ENCODE measurements around the gene ZNF451. TPM values are rescaled to one million over a fixed set of nuclear protein-coding genes. Genes with fewer than 3 reads are reported as not detected.
"Not testable (repeated sequence)": the region's sequence is repeated elsewhere in the genome, so short reads cannot be mapped to it uniquely, and the experiment has no call there.

Gene ZNF451, protein sequence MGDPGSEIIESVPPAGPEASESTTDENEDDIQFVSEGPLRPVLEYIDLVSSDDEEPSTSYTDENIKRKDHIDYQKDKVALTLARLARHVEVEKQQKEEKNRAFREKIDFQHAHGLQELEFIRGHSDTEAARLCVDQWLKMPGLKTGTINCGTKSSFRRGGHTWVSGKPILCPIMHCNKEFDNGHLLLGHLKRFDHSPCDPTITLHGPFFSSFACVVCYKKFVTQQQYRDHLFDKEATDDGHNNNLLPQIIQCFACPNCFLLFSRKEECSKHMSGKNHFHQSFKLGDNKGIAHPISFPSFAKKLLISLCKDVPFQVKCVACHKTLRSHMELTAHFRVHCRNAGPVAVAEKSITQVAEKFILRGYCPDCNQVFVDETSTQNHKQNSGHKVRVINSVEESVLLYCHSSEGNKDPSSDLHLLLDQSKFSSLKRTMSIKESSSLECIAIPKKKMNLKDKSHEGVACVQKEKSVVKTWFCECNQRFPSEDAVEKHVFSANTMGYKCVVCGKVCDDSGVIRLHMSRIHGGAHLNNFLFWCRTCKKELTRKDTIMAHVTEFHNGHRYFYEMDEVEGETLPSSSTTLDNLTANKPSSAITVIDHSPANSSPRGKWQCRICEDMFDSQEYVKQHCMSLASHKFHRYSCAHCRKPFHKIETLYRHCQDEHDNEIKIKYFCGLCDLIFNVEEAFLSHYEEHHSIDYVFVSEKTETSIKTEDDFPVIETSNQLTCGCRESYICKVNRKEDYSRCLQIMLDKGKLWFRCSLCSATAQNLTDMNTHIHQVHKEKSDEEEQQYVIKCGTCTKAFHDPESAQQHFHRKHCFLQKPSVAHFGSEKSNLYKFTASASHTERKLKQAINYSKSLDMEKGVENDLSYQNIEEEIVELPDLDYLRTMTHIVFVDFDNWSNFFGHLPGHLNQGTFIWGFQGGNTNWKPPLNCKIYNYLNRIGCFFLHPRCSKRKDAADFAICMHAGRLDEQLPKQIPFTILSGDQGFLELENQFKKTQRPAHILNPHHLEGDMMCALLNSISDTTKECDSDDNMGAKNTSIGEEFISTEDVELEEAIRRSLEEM
- total RNA-seq (100 to 1,000 TPM in 1 of 2 donors, 10 to 100 TPM in 1; 41.3 to 133 TPM), polyA plus RNA-seq (10 to 100 TPM in 1 of 2 donors, 1 to 10 TPM in 1; 9.1 to 12.9 TPM)
- long read RNA-seq, donor 1, full-length matches to known transcripts: 2 of 16 reads
- long read RNA-seq, donor 1, partial matches to known transcripts: 14 of 16 reads
- long read RNA-seq, donor 1, other reads (novel, unspliced or antisense): 0 of 16 reads
- long read RNA-seq, donor 2, full-length matches to known transcripts: 2 of 2 reads
- long read RNA-seq, donor 2, partial matches to known transcripts: 0 of 2 reads
- long read RNA-seq, donor 2, other reads (novel, unspliced or antisense): 0 of 2 reads
- long read RNA-seq, donor 3, full-length matches to known transcripts: 5 of 5 reads
- long read RNA-seq, donor 3, partial matches to known transcripts: 0 of 5 reads
- long read RNA-seq, donor 3, other reads (novel, unspliced or antisense): 0 of 5 reads
- long read RNA-seq, donor 4, full-length matches to known transcripts: 2 of 2 reads
- long read RNA-seq, donor 4, partial matches to known transcripts: 0 of 2 reads
- long read RNA-seq, donor 4, other reads (novel, unspliced or antisense): 0 of 2 reads
- long read RNA-seq, donor 5, full-length matches to known transcripts: 2 of 7 reads
- long read RNA-seq, donor 5, partial matches to known transcripts: 5 of 7 reads
- long read RNA-seq, donor 5, other reads (novel, unspliced or antisense): 0 of 7 reads

DNA sequence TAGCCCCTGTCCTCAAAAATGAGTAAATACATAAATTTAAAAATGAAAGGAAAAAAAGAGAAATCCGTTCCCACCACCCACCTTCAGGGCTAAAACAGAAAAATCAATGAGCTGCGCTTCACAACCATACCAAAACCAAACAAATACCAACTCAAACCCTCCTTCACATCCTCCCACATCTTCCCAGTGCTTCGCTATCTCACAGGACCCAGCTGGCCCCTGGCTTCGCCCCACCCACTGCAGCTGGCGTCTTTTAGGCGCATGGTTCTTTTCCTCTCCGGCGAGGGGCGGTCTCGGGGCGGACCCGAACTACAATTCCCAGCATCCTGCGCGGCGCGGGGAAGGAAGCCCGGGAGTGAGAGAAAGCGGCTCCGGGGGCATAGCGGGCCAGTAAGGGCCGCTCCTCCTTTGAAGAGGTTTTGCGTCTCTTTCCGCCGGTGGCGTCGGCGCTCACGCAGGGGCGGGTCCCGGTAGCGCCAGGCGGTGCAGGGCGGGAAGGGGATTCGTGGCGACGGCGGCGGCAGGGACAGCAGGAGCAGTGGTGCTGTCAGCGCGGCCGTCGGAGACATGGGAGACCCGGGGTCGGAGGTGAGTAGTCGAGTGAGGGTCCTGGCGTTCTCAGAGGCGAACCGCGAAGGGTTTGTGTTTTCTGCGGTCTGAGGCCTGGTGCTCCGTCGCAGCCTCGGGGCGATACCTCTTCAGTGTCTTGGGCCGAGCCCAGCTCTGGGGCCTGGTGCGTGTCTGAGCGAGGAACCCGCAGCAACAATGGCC, at the start of gene ZNF451:
TSS of gene ZNF451 (plus strand) at position 502 of the 771 bp plus-strand sequence. CDS start at position 568, 66 bp downstream.
- no peaks in the 10 kb centered on the region for H3K9me3 ChIP-seq (ENCODE audit: control insufficient read depth in 4 of 4, insufficient read depth in 3 of 4, low read length in 3 of 4)
- peak within 1 kb of the TSS; percentile 55 for H3K4me3 ChIP-seq
- no peak for TF ChIP-seq CTCF (IDR thresholded peaks at IDR 0.05; ENCODE audit: control extremely low read depth, extremely low read depth)
- H3K36me3 ChIP-seq (ENCODE audit: control insufficient read depth in 4 of 4, insufficient read depth in 4 of 4, low read length in 4 of 4): peaks cover 0 to 7% (median 1%) of the 10 kb centered on the region in 4 donors
- ATAC-seq (ENCODE audit: insufficient read depth, low FRiP score) (peak; percentile 99), DNase-seq (peak; percentile 98)
- H3K9ac ChIP-seq (ENCODE audit: insufficient read depth in 1 of 2, low read length in 2 of 2): peak within 1 kb of the TSS in 1 of 2 donors; percentile 61
- no peaks in the 10 kb centered on the region for H3K27me3 ChIP-seq (ENCODE audit: control insufficient read depth in 3 of 3, insufficient read depth in 3 of 3, low read length in 2 of 3)
- H3K27ac ChIP-seq (ENCODE audit: low read depth in 1 of 2, low read length in 1 of 2): peak within 1 kb of the TSS; percentile 84 to 90
- peaks cover 0 to 28% (median 7%) of the 10 kb centered on the region in 5 donors for H3K4me1 ChIP-seq (ENCODE audit: control insufficient read depth in 5 of 5, insufficient read depth in 5 of 5, low read length in 5 of 5)
- WGBS, 2 donors: 0 to 1% methylated on average over 46 to 50 of the region's 58 CpGs

DNA sequence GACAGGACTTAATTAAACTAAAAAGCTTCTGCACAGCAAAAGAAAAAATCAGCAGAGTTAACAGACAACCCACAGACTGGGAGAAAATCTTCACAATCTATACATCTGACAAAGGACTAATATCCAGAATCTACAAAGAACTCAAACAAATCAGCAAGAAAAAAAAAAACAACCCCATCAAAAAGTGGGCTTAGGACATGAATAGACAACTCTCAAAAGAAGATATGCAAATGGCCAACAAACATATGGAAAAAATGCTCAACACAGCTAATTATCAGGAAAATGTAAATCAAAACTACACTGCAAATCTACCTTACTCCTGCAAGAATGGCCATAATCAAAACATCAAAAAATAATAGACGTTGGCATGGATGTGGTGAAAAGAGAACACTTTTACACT, 45.9 kb upstream of the ZNF451 start:
- H3K9me3 ChIP-seq (ENCODE audit: control insufficient read depth in 4 of 4, insufficient read depth in 3 of 4, low read length in 3 of 4); DNase-seq; H3K9ac ChIP-seq (ENCODE audit: insufficient read depth in 1 of 2, low read length in 2 of 2); H3K27ac ChIP-seq (ENCODE audit: low read depth in 1 of 2, low read length in 1 of 2); H3K27me3 ChIP-seq (ENCODE audit: control insufficient read depth in 3 of 3, insufficient read depth in 3 of 3, low read length in 2 of 3); H3K36me3 ChIP-seq (ENCODE audit: control insufficient read depth in 4 of 4, insufficient read depth in 4 of 4, low read length in 4 of 4); H3K4me3 ChIP-seq; H3K4me1 ChIP-seq (ENCODE audit: control insufficient read depth in 5 of 5, insufficient read depth in 5 of 5, low read length in 5 of 5); ATAC-seq (ENCODE audit: insufficient read depth, low FRiP score): not testable (repeated sequence)
- WGBS, 2 donors: 87 to 93% methylated on average over 1 of the region's 1 CpG

DNA sequence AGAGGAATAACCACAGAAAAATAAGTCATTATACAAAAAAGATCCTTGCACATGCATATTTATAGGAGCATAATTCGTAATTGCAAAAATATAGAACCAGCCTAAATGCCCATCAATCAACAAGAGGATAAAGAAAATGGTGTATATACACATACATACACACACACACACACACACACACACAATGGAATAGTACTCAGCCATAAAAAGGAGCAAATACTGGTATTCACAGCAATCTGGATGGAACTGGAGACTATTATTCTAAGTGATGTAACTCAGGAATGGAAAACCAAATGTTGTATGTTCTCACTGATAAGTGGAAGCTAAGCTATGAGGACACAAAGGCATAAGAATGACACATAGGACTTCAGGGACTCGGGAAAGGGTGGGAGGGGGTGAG, 45.4 kb upstream of the ZNF451 start:
- no peak for TF ChIP-seq CTCF (IDR thresholded peaks at IDR 0.05; ENCODE audit: control extremely low read depth, extremely low read depth)
- peaks cover 0 to 4% (median 0%) of the 10 kb centered on the region in 4 donors for H3K36me3 ChIP-seq (ENCODE audit: control insufficient read depth in 4 of 4, insufficient read depth in 4 of 4, low read length in 4 of 4)
- no peak overlapping the region for H3K27ac ChIP-seq (ENCODE audit: low read depth in 1 of 2, low read length in 1 of 2)
- no peaks in the 10 kb centered on the region for H3K27me3 ChIP-seq (ENCODE audit: control insufficient read depth in 3 of 3, insufficient read depth in 3 of 3, low read length in 2 of 3)
- no peaks in the 10 kb centered on the region for H3K9me3 ChIP-seq (ENCODE audit: control insufficient read depth in 4 of 4, insufficient read depth in 3 of 4, low read length in 3 of 4)
- peaks cover 0 to 7% (median 6%) of the 10 kb centered on the region in 5 donors for H3K4me1 ChIP-seq (ENCODE audit: control insufficient read depth in 5 of 5, insufficient read depth in 5 of 5, low read length in 5 of 5)
- DNase-seq: no peak
- no peak overlapping the region for H3K4me3 ChIP-seq
- no peak overlapping the region for H3K9ac ChIP-seq (ENCODE audit: insufficient read depth in 1 of 2, low read length in 2 of 2)
- no peak for ATAC-seq (ENCODE audit: insufficient read depth, low FRiP score)
- 92 to 99% methylated on average over 2 of the region's 2 CpGs for WGBS, 2 donors

DNA sequence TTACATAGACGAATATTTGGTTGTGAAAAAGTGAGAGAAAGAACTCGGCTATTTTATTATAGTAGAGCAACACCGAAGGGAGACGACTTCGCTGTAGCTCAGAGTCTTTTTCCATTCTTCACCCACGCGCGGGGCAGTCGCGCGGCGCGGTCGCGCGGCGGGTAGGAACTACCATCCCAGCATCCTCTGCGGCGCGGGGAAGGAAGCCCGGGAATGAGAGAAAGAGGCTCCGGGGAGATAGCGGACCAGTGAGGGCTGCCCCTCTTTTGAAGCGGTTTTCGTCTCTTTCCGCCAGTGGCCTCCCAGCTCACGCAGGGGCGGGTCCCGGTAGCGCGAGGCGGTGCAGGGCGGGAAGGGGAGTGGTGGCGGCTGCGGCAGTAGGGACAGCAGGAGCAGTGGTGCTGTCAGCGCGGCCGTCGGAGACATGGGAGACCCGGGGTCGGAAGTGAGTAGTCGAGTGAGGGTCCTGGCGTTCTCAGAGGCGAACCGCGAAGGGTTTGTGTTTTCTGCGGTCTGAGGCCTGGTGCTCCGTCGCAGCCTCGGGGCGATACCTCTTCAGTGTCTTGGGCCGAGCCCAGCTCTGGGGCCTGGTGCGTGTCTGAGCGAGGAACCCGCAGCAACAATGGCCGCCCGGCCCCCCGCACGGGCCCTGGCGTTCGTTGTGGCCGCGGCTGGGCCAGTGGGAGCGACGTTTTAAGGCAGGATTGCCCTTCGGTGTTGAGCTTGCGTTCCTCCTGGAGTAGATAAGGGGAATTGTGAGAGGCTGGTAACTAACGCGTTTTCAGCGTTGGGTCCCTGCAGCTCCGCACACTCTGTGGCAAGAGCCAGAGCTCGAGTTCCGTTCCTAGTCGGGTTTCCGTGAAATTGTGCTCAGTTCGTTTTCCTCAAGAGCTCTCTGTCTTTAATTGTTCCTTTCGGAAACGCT, 43.4 kb upstream of the ZNF451 start, which contains the start of gene KIAA1586:
TSS of gene KIAA1586 (plus strand) at position 362 of the 925 bp plus-strand sequence. CDS start at position 425, 63 bp downstream.
- peak within 1 kb of the TSS; percentile 63 for H3K4me3 ChIP-seq
- H3K9me3 ChIP-seq (ENCODE audit: control insufficient read depth in 4 of 4, insufficient read depth in 3 of 4, low read length in 3 of 4); H3K27me3 ChIP-seq (ENCODE audit: control insufficient read depth in 3 of 3, insufficient read depth in 3 of 3, low read length in 2 of 3); H3K4me1 ChIP-seq (ENCODE audit: control insufficient read depth in 5 of 5, insufficient read depth in 5 of 5, low read length in 5 of 5): not testable (repeated sequence)
- H3K36me3 ChIP-seq (ENCODE audit: control insufficient read depth in 4 of 4, insufficient read depth in 4 of 4, low read length in 4 of 4): peaks cover 0 to 13% (median 5%) of the 10 kb centered on the region in 4 donors
- 0% methylated on average over 41 to 48 of the region's 78 CpGs for WGBS, 2 donors
- DNase-seq: peak; percentile 93 to 96 (median 95)
- peak within 1 kb of the TSS; percentile 26 to 85 for H3K9ac ChIP-seq (ENCODE audit: insufficient read depth in 1 of 2, low read length in 2 of 2)
- peak within 1 kb of the TSS; percentile 77 to 85 for H3K27ac ChIP-seq (ENCODE audit: low read depth in 1 of 2, low read length in 1 of 2)
- ATAC-seq (ENCODE audit: insufficient read depth, low FRiP score): peak; percentile 99

Data from lung (tissue), 16 donors.